ENCODE data around the gene TBC1D13. TPM values are rescaled to one million over a fixed set of nuclear protein-coding genes. Genes with fewer than 3 reads are reported as not detected.

Gene TBC1D13
- total RNA-seq, 1 experiment from 2014 or later, result 21.6 TPM

GRCh38 chr9:128829477-128830251, 42.6 kb downstream of the TBC1D13 start, which contains the start of gene SPOUT1 (continued):
- TF ChIP-seq IRF1 (CRISPR knock-in tag; IDR thresholded peaks at IDR 0.05), result no peak; the same call in 1 of the 2 replicates
- TF ChIP-seq ETV6 (CRISPR knock-in tag; IDR thresholded peaks at IDR 0.05), result peak; percentile 69
- TF ChIP-seq ZNF232 (CRISPR knock-in tag; IDR thresholded peaks at IDR 0.05), result no peak; the same call in 1 of the 2 replicates
- peak; percentile 76 for TF ChIP-seq MYBL2 (CRISPR knock-in tag; IDR thresholded peaks at IDR 0.05)
- TF ChIP-seq, protein P1, sequence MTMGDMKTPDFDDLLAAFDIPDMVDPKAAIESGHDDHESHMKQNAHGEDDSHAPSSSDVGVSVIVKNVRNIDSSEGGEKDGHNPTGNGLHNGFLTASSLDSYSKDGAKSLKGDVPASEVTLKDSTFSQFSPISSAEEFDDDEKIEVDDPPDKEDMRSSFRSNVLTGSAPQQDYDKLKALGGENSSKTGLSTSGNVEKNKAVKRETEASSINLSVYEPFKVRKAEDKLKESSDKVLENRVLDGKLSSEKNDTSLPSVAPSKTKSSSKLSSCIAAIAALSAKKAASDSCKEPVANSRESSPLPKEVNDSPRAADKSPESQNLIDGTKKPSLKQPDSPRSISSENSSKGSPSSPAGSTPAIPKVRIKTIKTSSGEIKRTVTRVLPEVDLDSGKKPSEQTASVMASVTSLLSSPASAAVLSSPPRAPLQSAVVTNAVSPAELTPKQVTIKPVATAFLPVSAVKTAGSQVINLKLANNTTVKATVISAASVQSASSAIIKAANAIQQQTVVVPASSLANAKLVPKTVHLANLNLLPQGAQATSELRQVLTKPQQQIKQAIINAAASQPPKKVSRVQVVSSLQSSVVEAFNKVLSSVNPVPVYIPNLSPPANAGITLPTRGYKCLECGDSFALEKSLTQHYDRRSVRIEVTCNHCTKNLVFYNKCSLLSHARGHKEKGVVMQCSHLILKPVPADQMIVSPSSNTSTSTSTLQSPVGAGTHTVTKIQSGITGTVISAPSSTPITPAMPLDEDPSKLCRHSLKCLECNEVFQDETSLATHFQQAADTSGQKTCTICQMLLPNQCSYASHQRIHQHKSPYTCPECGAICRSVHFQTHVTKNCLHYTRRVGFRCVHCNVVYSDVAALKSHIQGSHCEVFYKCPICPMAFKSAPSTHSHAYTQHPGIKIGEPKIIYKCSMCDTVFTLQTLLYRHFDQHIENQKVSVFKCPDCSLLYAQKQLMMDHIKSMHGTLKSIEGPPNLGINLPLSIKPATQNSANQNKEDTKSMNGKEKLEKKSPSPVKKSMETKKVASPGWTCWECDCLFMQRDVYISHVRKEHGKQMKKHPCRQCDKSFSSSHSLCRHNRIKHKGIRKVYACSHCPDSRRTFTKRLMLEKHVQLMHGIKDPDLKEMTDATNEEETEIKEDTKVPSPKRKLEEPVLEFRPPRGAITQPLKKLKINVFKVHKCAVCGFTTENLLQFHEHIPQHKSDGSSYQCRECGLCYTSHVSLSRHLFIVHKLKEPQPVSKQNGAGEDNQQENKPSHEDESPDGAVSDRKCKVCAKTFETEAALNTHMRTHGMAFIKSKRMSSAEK (CRISPR knock-in tag; IDR thresholded peaks at IDR 0.05; ENCODE audit: borderline replicate concordance), result no peak
- TF ChIP-seq EMX1 (CRISPR knock-in tag; IDR thresholded peaks at IDR 0.05), result no peak; the same call in 1 of the 2 replicates
- TF ChIP-seq ZNF121 (CRISPR knock-in tag; IDR thresholded peaks at IDR 0.05), result no peak
- 0 out of 2 replicates have a peak, but pooled peaks have one; percentile 13 for TF ChIP-seq TEAD4 (CRISPR knock-in tag; IDR thresholded peaks at IDR 0.05)
- no peak for TF ChIP-seq USF2 (CRISPR knock-in tag; IDR thresholded peaks at IDR 0.05)
- TF ChIP-seq USF1 (CRISPR knock-in tag; IDR thresholded peaks at IDR 0.05), result peak; percentile 66; the same call in 1 of the 2 replicates
- TF ChIP-seq, protein P2, sequence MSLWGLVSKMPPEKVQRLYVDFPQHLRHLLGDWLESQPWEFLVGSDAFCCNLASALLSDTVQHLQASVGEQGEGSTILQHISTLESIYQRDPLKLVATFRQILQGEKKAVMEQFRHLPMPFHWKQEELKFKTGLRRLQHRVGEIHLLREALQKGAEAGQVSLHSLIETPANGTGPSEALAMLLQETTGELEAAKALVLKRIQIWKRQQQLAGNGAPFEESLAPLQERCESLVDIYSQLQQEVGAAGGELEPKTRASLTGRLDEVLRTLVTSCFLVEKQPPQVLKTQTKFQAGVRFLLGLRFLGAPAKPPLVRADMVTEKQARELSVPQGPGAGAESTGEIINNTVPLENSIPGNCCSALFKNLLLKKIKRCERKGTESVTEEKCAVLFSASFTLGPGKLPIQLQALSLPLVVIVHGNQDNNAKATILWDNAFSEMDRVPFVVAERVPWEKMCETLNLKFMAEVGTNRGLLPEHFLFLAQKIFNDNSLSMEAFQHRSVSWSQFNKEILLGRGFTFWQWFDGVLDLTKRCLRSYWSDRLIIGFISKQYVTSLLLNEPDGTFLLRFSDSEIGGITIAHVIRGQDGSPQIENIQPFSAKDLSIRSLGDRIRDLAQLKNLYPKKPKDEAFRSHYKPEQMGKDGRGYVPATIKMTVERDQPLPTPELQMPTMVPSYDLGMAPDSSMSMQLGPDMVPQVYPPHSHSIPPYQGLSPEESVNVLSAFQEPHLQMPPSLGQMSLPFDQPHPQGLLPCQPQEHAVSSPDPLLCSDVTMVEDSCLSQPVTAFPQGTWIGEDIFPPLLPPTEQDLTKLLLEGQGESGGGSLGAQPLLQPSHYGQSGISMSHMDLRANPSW (CRISPR knock-in tag; conservative IDR thresholded peaks at IDR 0.05; ENCODE audit: low read depth), result no peak
- TF ChIP-seq E2F4 (CRISPR knock-in tag; IDR thresholded peaks at IDR 0.05; ENCODE audit: borderline replicate concordance, low read depth), result peak; percentile 74; the same call in 1 of the 2 replicates
- TF ChIP-seq, protein P3, sequence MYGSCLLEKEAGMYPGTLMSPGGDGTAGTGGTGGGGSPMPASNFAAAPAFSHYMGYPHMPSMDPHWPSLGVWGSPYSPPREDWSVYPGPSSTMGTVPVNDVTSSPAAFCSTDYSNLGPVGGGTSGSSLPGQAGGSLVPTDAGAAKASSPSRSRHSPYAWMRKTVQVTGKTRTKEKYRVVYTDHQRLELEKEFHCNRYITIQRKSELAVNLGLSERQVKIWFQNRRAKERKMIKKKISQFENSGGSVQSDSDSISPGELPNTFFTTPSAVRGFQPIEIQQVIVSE (CRISPR knock-in tag; IDR thresholded peaks at IDR 0.05; ENCODE audit: borderline replicate concordance), result no peak
- TF ChIP-seq GABPB1 (CRISPR knock-in tag; IDR thresholded peaks at IDR 0.05), result peak; percentile 45; the same call in 1 of the 2 replicates
- TF ChIP-seq ESRRA (CRISPR knock-in tag; IDR thresholded peaks at IDR 0.05; ENCODE audit: borderline replicate concordance), result no peak
- TF ChIP-seq, protein P4, sequence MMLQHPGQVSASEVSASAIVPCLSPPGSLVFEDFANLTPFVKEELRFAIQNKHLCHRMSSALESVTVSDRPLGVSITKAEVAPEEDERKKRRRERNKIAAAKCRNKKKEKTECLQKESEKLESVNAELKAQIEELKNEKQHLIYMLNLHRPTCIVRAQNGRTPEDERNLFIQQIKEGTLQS (CRISPR knock-in tag; conservative IDR thresholded peaks at IDR 0.05), result no peak

All from WTC11 (cell line).